Adipocyte (in vitro differentiated cells): ENCODE measurements around the gene NIN.

Source experiments
- DNase-seq: peaks from one replicate; pipeline ENCODE4 v3.0.0-alpha.2; 2015; ENCODE audit warnings: low read depth
- H3K27me3 ChIP-seq: replicated peaks from 2 replicates; pipeline ENCODE4 v1.7.0; 2013; ENCODE audit warnings: mild to moderate bottlenecking, low read length, moderate library complexity; ENCODE audit not compliant: control insufficient read depth, insufficient read depth
- H3K36me3 ChIP-seq: 2 replicates; pipeline ENCODE4 v1.7.0; 2013; ENCODE audit warnings: low read length, mild to moderate bottlenecking, moderate library complexity; ENCODE audit not compliant: control insufficient read depth, insufficient read depth, severe bottlenecking
- H3K4me1 ChIP-seq: 2 replicates; pipeline ENCODE4 v1.7.0; 2013; ENCODE audit warnings: mild to moderate bottlenecking, low read length, moderate library complexity; ENCODE audit not compliant: control insufficient read depth, insufficient read depth
- H3K4me3 ChIP-seq: 2 replicates; pipeline ENCODE4 v1.7.0; 2013; ENCODE audit warnings: mild to moderate bottlenecking, low read length, moderate library complexity
- H3K9ac ChIP-seq: 2 replicates; pipeline ENCODE4 v1.7.0; 2013; ENCODE audit warnings: mild to moderate bottlenecking, low read length, moderate library complexity
- H3K9me3 ChIP-seq: 2 replicates; pipeline ENCODE4 v1.7.0; 2013; ENCODE audit warnings: mild to moderate bottlenecking, low read length, moderate library complexity; ENCODE audit not compliant: control insufficient read depth

The NIN gene, protein sequence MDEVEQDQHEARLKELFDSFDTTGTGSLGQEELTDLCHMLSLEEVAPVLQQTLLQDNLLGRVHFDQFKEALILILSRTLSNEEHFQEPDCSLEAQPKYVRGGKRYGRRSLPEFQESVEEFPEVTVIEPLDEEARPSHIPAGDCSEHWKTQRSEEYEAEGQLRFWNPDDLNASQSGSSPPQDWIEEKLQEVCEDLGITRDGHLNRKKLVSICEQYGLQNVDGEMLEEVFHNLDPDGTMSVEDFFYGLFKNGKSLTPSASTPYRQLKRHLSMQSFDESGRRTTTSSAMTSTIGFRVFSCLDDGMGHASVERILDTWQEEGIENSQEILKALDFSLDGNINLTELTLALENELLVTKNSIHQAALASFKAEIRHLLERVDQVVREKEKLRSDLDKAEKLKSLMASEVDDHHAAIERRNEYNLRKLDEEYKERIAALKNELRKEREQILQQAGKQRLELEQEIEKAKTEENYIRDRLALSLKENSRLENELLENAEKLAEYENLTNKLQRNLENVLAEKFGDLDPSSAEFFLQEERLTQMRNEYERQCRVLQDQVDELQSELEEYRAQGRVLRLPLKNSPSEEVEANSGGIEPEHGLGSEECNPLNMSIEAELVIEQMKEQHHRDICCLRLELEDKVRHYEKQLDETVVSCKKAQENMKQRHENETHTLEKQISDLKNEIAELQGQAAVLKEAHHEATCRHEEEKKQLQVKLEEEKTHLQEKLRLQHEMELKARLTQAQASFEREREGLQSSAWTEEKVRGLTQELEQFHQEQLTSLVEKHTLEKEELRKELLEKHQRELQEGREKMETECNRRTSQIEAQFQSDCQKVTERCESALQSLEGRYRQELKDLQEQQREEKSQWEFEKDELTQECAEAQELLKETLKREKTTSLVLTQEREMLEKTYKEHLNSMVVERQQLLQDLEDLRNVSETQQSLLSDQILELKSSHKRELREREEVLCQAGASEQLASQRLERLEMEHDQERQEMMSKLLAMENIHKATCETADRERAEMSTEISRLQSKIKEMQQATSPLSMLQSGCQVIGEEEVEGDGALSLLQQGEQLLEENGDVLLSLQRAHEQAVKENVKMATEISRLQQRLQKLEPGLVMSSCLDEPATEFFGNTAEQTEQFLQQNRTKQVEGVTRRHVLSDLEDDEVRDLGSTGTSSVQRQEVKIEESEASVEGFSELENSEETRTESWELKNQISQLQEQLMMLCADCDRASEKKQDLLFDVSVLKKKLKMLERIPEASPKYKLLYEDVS (N-terminal part only)

DNA sequence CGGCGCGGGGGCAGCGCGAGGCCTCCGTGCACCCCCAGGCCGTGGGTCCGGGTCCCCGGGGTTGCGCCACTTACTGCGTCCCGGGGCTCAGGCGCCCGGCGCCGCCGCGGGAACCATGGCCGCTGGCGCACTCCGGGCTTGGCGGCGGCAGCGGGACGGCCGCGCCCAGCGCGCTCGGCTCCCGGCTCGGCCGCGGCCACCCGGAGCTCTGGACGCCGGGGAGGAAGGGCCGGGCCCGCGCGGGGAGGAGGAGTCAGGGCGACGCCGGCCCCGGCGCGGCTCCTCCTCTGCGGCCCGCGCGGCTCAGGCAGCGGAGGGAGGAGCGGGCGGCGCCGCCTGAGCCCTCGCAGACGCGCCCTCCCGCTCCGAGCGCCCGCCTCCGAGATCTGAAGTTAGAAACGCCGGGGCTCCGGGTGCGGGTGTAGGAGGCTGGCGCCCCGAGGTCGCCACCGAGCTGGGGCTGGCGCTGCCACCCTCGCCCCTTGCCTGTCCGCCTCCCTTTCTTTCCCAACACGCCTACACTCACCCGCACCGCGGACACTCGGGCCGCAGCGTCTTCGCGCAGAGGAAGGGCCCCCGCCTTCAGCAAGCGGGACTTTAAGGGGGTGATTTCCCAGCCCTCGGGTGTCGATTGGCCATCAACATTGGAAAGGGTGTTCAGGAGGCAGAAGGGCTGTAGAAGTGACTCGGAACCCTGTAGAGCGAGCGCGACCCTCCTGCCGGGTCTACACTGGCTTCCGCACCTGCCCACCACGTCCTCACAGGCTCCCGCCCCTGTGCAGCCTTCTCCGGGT lies at the start of gene NIN:
TSS of gene NIN (minus strand) at position 231 of the 794 bp plus-strand sequence. CDS start 9,106 bp downstream, outside the sequence.
- H3K4me1 ChIP-seq: peaks cover 24% of the 10 kb centered on the region
- H3K9me3 ChIP-seq: no peaks in the 10 kb centered on the region
- peak; percentile 94 for DNase-seq
- H3K27me3 ChIP-seq: no peaks in the 10 kb centered on the region
- H3K4me3 ChIP-seq: peak within 1 kb of the TSS; percentile 93
- H3K9ac ChIP-seq: peak within 1 kb of the TSS; percentile 89
- H3K36me3 ChIP-seq: no peaks in the 10 kb centered on the region

DNA sequence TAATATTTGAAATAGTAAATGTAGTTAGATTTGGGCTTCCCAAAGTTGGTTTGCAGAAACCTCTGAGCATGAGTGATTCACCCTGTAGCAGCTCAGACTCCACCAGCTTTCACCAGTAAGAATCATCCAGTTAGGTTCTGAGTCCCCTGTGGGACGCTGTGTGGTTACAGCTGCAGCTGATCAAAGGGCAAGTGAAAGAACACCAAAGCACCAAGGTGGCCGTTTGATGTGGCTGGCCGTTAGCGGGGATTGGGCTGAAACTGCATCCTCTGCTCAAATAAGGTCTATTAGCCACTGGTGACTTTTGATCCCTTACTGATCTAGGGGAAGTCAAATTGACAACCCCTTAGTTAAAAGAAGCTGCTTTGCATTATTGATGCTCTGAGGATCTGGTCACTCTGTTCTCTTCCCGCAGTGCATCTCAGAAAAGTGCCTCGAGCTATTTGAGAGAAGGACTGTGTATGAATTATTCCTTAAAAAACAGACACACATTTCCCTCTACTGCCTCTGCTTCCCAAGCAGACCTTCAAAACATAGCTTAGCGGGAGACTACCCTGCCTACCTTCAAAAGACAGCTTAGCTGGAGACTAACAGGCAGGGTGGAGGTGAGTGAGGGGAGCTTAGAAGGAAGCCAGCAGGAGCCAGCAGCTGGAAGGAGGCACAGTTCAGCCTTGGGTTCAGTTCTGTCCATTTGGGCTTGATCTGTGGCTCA lies 44.6 kb upstream of the NIN start:
- Histone ChIP-seq H3K4me1 (peaks cover 18% of the 10 kb centered on the region), H3K9ac (no peak overlapping the region), H3K36me3 (no peaks in the 10 kb centered on the region), H3K27me3 (peaks cover 18% of the 10 kb centered on the region), H3K9me3 (no peaks in the 10 kb centered on the region), H3K4me3 (no peak overlapping the region)
- DNase-seq: no peak

DNA sequence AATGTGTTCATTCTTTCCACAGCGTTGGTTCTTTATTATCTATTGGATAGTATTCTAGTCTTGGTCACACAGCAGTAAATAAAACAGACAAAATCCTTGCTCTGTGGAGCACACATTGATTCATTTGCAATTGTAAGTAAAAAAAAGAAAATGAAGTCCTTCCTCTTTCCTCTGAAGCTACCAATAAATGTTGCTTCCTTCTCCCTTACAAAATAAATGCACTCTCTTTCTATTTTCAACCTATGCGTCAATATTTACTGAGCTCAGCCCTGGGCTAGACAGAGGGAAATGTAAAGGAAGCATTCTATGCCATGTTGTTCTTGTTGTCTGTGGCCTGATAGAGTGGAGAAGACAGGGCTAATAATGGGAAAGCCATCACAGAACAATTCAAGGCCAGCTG lies 43.8 kb upstream of the NIN start:
- H3K9ac ChIP-seq: no peak overlapping the region
- H3K27me3 ChIP-seq: peaks cover 22% of the 10 kb centered on the region
- H3K36me3 ChIP-seq: no peaks in the 10 kb centered on the region
- H3K4me1 ChIP-seq: peaks cover 23% of the 10 kb centered on the region
- H3K9me3 ChIP-seq: no peaks in the 10 kb centered on the region
- no peak for DNase-seq
- H3K4me3 ChIP-seq: no peak overlapping the region

DNA sequence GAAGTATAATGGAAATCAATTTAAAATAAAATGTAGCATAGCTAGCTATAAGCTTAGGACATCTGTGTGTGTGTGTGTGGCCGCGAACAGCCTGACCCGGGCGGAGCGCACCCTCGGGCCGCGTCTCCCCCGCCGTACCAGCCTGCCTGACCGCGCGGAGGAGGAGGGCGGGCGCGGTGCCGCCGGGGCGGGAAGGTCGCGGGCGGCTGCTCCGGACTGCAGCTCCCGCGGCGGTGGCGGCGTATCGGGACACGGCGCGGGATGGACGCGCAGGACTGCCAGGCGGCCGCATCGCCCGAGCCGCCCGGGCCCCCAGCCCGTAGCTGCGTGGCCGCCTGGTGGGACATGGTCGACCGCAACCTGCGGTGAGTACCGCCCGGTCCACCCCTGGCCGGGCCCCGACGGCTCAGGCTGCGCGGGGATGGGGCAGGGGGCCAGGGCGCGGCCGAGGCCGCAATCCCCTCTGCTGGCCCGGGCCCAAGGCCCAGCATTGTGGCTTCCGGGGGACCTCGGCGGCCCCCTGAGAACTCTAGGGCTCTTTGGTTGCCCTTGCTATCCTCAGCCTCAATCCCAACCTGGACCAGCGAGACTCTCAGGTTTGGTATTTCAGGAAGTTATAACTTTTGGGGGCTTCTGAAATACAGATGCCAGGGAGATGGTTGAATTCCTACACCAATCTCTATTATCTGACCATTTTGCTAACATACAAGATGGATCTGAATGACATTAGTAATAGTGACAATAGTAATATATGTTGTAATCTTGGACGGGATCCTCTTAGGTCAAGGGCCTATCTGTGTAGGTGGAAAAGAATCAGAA lies 41.2 kb upstream of the NIN start, which contains the start of gene ABHD12B:
TSS of gene ABHD12B (plus strand) at position 140 of the 819 bp plus-strand sequence. CDS start at position 262, 122 bp downstream.
- Histone ChIP-seq H3K4me1 (peaks cover 23% of the 10 kb centered on the region), H3K9ac (no peak within 1 kb of the TSS), H3K9me3 (no peaks in the 10 kb centered on the region), H3K36me3 (no peaks in the 10 kb centered on the region), H3K4me3 (peak within 1 kb of the TSS; percentile 50), H3K27me3 (peaks cover 19% of the 10 kb centered on the region)
- DNase-seq: peak; percentile 13

DNA sequence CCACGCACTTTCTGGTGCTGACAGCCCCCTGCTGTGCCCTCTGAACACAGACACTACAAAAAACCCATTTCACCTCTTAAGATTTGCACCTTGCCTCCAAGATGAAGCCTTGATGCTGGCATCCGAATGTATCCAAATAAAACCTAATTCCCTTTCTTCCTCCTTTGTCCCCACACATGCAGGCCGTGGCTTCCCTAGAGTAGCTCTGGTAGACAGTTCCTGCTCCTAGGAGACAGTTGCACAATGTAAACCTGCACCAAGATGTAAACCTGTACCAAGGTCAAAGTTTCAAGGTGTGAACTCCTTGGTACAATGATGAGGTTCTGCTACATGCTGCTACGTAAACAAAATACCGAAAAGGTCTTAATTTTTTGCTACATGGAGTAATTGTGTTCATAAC lies 40.3 kb upstream of the NIN start:
- Histone ChIP-seq H3K4me1 (peaks cover 17% of the 10 kb centered on the region), H3K4me3 (no peak overlapping the region), H3K9ac (no peak overlapping the region), H3K36me3 (no peaks in the 10 kb centered on the region), H3K9me3 (no peaks in the 10 kb centered on the region), H3K27me3 (peaks cover 11% of the 10 kb centered on the region)
- no peak for DNase-seq

DNA sequence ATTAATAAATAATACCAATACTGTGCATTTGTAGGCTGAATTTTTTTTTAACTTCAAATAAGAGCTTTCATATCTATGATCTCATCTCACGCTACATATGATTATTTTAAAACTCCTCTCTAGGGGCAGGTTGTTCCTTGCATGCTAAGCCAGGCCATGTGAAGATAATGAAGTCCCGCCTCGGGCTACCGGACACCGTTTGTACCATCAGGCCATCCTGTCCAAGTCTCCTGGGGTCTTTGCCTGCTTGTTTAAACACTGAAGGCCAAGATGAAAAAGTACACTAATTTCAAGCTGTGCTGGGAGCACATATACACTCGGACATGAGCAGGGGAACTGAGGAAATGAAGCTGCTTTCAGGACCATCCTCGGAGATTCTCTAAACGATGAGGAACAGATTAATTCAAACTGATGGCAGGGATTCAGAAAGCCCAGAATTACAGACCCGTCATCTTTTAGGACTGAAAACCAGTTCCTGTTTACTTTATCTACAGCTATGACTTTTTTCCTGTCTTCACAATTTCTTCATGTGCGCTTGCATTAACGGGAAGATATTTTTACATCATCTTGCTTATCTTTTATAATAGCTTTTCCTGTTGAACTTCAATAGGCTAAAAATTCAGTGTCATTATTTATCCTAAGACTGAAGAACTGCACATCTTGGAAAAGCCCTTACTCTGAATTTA lies 34.6 kb upstream of the NIN start:
- Histone ChIP-seq H3K9ac (no peak overlapping the region), H3K9me3 (no peaks in the 10 kb centered on the region), H3K4me3 (no peak overlapping the region), H3K27me3 (peaks cover 4% of the 10 kb centered on the region), H3K4me1 (peaks cover 16% of the 10 kb centered on the region), H3K36me3 (no peaks in the 10 kb centered on the region)
- no peak for DNase-seq

DNA sequence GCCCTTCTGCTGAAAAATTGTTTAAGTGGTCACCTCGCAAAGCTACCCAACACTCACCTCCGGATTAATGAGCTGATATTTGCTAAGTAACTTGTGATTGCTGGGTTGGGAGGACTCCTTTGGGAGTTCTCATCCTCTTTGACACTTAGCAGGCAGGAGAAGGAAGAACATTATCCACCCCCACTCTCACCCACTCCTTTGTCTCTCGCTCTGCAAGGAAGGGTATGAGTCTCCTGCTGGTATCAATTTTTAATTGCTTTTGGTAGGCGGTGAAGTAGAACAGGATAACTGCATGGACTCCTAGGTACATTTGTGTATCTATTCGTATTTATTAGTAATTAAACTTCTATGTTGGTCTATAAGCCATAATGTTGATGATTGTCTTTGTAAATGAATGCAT lies 34.0 kb upstream of the NIN start:
- Histone ChIP-seq H3K4me3 (no peak overlapping the region), H3K36me3 (no peaks in the 10 kb centered on the region), H3K9me3 (no peaks in the 10 kb centered on the region), H3K27me3 (no peaks in the 10 kb centered on the region), H3K4me1 (peaks cover 16% of the 10 kb centered on the region), H3K9ac (no peak overlapping the region)
- DNase-seq: no peak

DNA sequence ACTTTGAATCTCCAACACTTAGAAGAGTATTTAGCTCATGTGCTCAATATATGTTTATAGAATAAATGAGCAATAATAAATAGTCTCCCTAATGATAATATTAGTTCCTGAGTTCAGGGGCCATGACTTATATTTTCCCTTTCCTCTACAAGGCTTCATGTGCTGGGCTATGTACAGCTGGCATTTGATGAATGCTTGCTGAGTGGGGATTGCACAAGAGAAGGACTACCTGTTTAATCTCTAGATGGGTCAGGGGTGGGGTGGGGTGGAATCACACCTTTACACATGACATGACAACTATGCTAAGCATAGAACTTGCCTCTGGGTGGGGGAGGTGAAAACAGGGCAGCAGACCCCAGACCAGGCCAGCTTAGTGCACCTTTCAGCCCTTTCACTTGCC lies 33.3 kb upstream of the NIN start:
- peaks cover 22% of the 10 kb centered on the region for H3K4me1 ChIP-seq
- no peaks in the 10 kb centered on the region for H3K9me3 ChIP-seq
- H3K4me3 ChIP-seq: no peak overlapping the region
- H3K27me3 ChIP-seq: no peaks in the 10 kb centered on the region
- DNase-seq: no peak
- no peak overlapping the region for H3K9ac ChIP-seq
- no peaks in the 10 kb centered on the region for H3K36me3 ChIP-seq

DNA sequence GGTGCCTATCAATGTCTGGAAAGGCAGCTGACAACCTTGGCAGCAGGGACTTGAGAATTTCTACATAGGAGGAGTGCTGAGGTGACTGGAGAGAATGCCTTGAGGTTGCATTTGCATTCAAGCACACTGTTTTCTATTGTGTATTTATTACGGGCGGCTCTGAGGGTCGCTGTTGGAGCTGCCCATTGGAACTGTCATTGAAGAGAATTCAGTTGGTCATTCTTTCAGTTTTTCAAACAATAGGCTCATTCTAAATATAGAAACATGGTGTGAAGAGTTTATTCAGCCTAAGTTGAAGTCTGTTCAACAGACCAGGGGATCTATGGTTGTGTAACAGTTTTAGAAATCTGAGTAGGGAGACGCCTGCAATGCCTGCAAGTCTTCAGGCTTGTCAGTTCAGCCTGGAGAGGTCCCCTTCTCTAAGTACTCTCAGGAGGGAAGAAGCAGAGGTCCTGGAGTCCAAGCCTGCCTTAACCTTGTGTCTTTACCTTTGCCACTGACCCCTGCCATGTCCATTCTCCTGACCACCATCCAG lies 31.1 kb upstream of the NIN start:
- no peaks in the 10 kb centered on the region for H3K9me3 ChIP-seq
- peak; percentile 85 for DNase-seq
- no peak overlapping the region for H3K9ac ChIP-seq
- no peaks in the 10 kb centered on the region for H3K36me3 ChIP-seq
- H3K27me3 ChIP-seq: no peaks in the 10 kb centered on the region
- H3K4me1 ChIP-seq: peaks cover 23% of the 10 kb centered on the region
- no peak overlapping the region for H3K4me3 ChIP-seq
